T-helper 2 cell treated with Interferon-gamma antibody and Interleukin-4, amounts not matched to agents 5 μg/mL and 100 μg/mL, for 36 hours (primary cell): ENCODE measurements around the gene MAP4K5.

Experiments used
- DNase-seq: peaks from one replicate; pipeline ENCODE4 v3.0.0; 2021; ENCODE audit warnings: low spot score
- H3K27ac Mint-ChIP-seq: one replicate; pipeline ENCODE4 v1.8.0; 2021; ENCODE audit warnings: mild to moderate bottlenecking, mixed read lengths
- H3K27me3 Mint-ChIP-seq: one replicate; pipeline ENCODE4 v1.8.0; 2021; ENCODE audit warnings: low read depth, mixed read lengths
- H3K36me3 Mint-ChIP-seq: one replicate; pipeline ENCODE4 v1.8.0; 2021; ENCODE audit warnings: low read depth, mixed read lengths
- H3K4me1 Mint-ChIP-seq: one replicate; pipeline ENCODE4 v1.8.0; 2021; ENCODE audit warnings: low read depth, mixed read lengths
- H3K4me3 Mint-ChIP-seq: one replicate; pipeline ENCODE4 v1.8.0; 2022; ENCODE audit warnings: mild to moderate bottlenecking, moderate library complexity, mixed read lengths
- H3K9me3 Mint-ChIP-seq: one replicate; pipeline ENCODE4 v1.8.0; 2021; ENCODE audit warnings: mixed read lengths

Gene MAP4K5

DNA sequence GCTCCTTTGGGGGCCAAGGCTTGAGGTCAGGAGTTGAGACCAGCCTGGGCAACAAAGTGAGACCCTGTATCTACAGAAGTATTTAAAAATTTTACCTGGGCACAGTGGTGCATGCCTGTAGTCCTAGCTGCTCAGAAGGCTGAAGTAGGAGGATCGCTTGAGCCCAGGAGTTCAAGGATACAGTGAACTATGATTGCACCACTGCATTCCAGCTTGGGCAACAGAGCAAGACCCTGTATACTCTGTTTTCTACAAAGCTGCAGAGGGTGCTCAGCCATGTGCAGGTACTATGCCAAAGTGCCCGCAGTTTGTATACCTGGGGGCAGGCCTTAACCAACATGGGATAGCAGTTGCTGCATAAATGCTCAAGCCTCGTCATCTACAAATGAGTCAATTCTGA is 108.8 kb downstream of the MAP4K5 start:
- Mint-ChIP-seq H3K9me3 (no peaks in the 10 kb centered on the region), H3K27me3 (no peaks in the 10 kb centered on the region), H3K4me3 (no peak overlapping the region), H3K36me3 (peaks cover 8% of the 10 kb centered on the region), H3K27ac (no peak overlapping the region), H3K4me1 (no peaks in the 10 kb centered on the region)
- DNase-seq, result no peak

DNA sequence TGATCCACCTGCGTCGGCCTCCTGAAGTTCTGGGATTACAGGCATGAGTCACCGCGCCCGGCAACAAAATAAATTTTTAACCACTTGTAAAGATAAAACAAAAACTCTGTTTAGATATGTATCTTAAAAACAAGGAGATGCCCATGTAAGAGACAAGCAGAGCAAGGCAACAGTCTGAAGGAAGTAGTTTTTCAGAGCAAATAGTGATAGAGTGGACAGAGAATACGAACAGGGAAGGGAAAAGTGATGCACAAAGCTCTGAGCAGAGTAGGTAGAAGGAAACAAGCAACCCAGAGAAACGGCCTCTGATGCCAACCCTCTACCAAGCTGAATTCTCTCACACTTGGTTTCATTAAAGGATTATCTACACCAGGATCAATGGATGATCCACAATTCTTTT is 110.9 kb downstream of the MAP4K5 start:
- H3K27me3 Mint-ChIP-seq, result no peaks in the 10 kb centered on the region
- H3K36me3 Mint-ChIP-seq, result peaks cover 11% of the 10 kb centered on the region
- H3K27ac Mint-ChIP-seq, result no peak overlapping the region
- peaks cover 2% of the 10 kb centered on the region for H3K4me1 Mint-ChIP-seq
- H3K9me3 Mint-ChIP-seq, result no peaks in the 10 kb centered on the region
- H3K4me3 Mint-ChIP-seq, result no peak overlapping the region
- no peak for DNase-seq

- Mint-ChIP-seq H3K9me3 (no peaks in the 10 kb centered on the region), H3K4me1 (peaks cover 2% of the 10 kb centered on the region), H3K4me3 (no peak overlapping the region), H3K36me3 (peaks cover 6% of the 10 kb centered on the region), H3K27me3 (no peaks in the 10 kb centered on the region), H3K27ac (no peak overlapping the region)
- DNase-seq, result no peak
Measured at GRCh38 chr14:50417853-50418252, 114.5 kb downstream of the MAP4K5 start.

DNA sequence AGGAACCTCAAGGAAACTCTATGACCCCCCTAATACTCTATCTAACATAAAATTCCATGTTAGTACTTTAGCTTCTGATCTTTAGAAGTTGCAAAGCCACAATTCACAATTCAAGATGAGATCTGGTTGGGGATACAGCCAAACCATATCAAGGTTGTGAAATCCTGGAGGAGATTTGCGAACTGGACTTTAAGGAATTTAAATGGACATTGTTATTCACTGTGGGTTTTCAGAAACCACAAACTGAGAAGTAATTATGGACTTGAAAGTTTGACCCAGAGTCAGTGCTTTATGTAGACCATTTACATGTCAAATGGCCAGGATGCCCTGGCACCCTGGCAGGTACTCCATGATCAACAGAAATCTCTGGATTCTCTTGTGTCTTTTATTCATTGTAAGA is 121.4 kb downstream of the MAP4K5 start:
- Mint-ChIP-seq H3K36me3 (peaks cover 3% of the 10 kb centered on the region), H3K9me3 (peaks cover 3% of the 10 kb centered on the region), H3K27me3 (no peaks in the 10 kb centered on the region), H3K4me1 (peaks cover 4% of the 10 kb centered on the region), H3K4me3 (no peak overlapping the region), H3K27ac (no peak overlapping the region)
- no peak for DNase-seq

DNA sequence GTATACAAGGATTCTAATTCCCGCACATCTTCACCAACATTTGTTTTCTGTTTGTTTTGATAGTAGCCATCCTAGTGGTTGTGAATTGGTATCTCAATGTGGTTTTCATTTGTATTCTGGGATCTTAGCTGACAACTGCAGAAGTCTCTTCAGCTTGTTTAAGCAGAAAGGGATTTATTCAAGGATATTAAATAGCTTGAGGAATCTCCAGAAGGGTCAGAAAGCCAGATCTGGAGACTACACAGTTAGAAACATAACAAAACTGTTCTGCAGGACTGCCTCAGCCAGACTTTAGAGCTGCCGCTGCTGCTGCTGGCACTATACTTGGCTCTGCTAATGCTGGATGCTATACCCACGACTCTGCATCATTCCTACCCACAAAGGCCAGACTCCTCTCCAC is 122.3 kb downstream of the MAP4K5 start:
- Mint-ChIP-seq H3K36me3 (peaks cover 3% of the 10 kb centered on the region), H3K27ac (no peak overlapping the region), H3K9me3 (peaks cover 5% of the 10 kb centered on the region), H3K4me3 (no peak overlapping the region), H3K27me3 (no peaks in the 10 kb centered on the region), H3K4me1 (peaks cover 7% of the 10 kb centered on the region)
- DNase-seq, result no peak

GRCh38 chr14:50407111-50407812 is 125.1 kb downstream of the MAP4K5 start:
- no peak overlapping the region for H3K27ac Mint-ChIP-seq
- H3K27me3 Mint-ChIP-seq, result no peaks in the 10 kb centered on the region
- H3K9me3 Mint-ChIP-seq, result peaks cover 5% of the 10 kb centered on the region
- H3K36me3 Mint-ChIP-seq, result peaks cover under 1% of the 10 kb centered on the region
- H3K4me3 Mint-ChIP-seq, result no peak overlapping the region
- DNase-seq, result no peak
- H3K4me1 Mint-ChIP-seq, result peaks cover 7% of the 10 kb centered on the region

DNA sequence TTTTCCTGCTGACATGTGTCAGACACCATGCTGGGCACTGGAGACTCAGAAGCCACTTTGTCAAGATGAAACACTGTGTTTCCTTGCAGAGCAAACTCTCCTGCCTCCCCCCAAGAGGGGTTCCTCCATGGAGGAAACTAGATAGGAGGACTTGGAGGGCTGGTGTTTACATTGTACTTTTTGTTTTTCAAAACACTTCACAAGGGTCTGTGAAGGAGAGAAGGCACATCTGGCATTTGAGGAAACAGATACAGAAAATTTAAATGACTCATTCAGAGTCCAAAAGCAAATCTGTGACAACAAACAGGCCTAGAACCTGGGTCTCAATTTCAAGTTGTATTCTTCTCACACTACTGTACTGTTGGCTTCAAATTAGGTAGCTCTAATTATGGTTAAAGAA is 128.9 kb downstream of the MAP4K5 start:
- Mint-ChIP-seq H3K4me1 (peaks cover 7% of the 10 kb centered on the region), H3K9me3 (peaks cover 5% of the 10 kb centered on the region), H3K36me3 (no peaks in the 10 kb centered on the region), H3K27ac (no peak overlapping the region), H3K27me3 (no peaks in the 10 kb centered on the region), H3K4me3 (no peak overlapping the region)
- DNase-seq, result no peak

GRCh38 chr14:50402965-50403364 is 129.4 kb downstream of the MAP4K5 start:
- Mint-ChIP-seq H3K27me3 (peaks cover 3% of the 10 kb centered on the region), H3K4me3 (no peak overlapping the region), H3K36me3 (no peaks in the 10 kb centered on the region), H3K27ac (no peak overlapping the region), H3K4me1 (peaks cover 7% of the 10 kb centered on the region), H3K9me3 (peaks cover 5% of the 10 kb centered on the region)
- DNase-seq, result no peak

DNA sequence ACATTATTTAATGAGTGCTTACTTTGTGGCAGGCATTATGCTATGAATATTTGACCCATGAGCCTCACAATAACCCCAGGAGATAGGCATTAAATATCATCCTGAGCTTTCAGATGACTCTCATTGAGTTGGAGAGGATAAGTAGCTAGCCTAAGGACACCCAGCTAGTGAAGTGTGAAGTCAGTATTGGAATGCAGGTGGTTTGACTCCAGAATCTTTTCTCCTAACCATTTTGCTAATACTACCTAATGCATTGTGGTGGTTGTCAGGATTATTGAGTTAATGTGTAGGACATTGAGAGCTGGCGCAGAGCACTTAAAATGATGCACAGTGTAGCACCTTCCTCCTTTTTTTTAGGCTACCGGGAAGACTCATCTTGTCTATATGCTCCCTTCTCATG is 131.9 kb downstream of the MAP4K5 start:
- Mint-ChIP-seq H3K4me3 (no peak overlapping the region), H3K4me1 (peaks cover 9% of the 10 kb centered on the region), H3K27me3 (peaks cover 19% of the 10 kb centered on the region), H3K36me3 (no peaks in the 10 kb centered on the region), H3K27ac (no peak overlapping the region), H3K9me3 (no peaks in the 10 kb centered on the region)
- DNase-seq, result no peak

DNA sequence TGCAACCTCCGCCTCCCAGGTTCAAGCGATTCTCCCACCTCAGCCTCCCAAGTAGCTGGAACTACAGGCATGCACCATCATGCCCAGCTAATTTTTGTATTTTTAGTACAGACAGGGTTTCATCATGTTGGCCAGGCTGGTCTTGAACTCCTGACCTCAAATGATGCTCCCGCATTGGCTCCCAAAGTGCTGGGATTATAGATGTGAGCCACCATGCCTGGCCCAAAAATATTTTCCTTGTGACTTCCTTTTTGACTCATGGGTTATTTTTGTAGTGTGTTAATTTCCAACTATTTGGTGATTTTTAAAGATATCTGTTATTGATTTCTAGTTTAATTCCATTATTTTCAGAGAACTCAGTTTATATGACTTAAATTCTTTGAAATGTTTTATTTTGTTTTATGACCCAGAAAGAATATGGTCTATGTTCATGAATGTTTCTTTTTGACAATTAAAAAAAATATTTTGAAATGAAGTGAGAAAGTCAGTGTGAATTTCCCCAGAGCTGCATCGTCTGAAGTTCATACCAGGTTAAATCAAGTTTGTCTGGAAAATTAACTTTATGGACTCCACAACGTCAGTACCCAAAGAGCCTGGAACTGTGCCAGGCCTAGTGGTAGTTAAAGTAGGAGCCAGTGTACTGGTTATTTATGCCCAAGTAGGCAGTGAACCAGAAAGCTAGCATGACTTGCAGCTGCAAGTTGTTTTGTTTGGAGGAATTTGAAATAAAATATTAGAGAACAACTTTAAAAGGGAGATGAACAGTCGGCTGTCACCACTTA is 132.9 kb downstream of the MAP4K5 start:
- DNase-seq, result no peak
- Mint-ChIP-seq H3K4me3 (no peak overlapping the region), H3K36me3 (no peaks in the 10 kb centered on the region), H3K4me1 (peaks cover 9% of the 10 kb centered on the region), H3K27ac (no peak overlapping the region), H3K9me3 (no peaks in the 10 kb centered on the region), H3K27me3 (peaks cover 23% of the 10 kb centered on the region)

GRCh38 chr14:50398189-50398580 is 134.2 kb downstream of the MAP4K5 start:
- H3K27me3 Mint-ChIP-seq, result peaks cover 30% of the 10 kb centered on the region
- H3K4me1 Mint-ChIP-seq, result peaks cover 9% of the 10 kb centered on the region
- no peak overlapping the region for H3K4me3 Mint-ChIP-seq
- no peak for DNase-seq
- H3K9me3 Mint-ChIP-seq, result no peaks in the 10 kb centered on the region
- H3K36me3 Mint-ChIP-seq, result no peaks in the 10 kb centered on the region
- no peak overlapping the region for H3K27ac Mint-ChIP-seq

GRCh38 chr14:50397390-50398188 is 134.8 kb downstream of the MAP4K5 start:
- H3K9me3 Mint-ChIP-seq, result no peaks in the 10 kb centered on the region
- H3K4me1 Mint-ChIP-seq, result peaks cover 9% of the 10 kb centered on the region
- H3K27me3 Mint-ChIP-seq, result peaks cover 34% of the 10 kb centered on the region
- no peak for DNase-seq
- H3K27ac Mint-ChIP-seq, result no peak overlapping the region
- H3K36me3 Mint-ChIP-seq, result no peaks in the 10 kb centered on the region
- peak overlapping the region; percentile 76 for H3K4me3 Mint-ChIP-seq

GRCh38 chr14:50396631-50397389 is 135.6 kb downstream of the MAP4K5 start, which contains the start of gene CDKL1:
Gene CDKL1, minus strand, starts transcription at chr14:50396881. Its CDS starts 1,013 bp downstream, at chr14:50395868.
- Mint-ChIP-seq H3K27me3 (peaks cover 36% of the 10 kb centered on the region), H3K36me3 (no peaks in the 10 kb centered on the region), H3K4me3 (peak within 1 kb of the TSS; percentile 84), H3K4me1 (peaks cover 9% of the 10 kb centered on the region), H3K9me3 (no peaks in the 10 kb centered on the region), H3K27ac (no peak within 1 kb of the TSS)
- DNase-seq, result peak; percentile 59
